A549 (cell line): ENCODE data around the gene RASGEF1C.

ENCODE experiments used
- BHLHE40 ChIP-seq: IDR thresholded peaks from 2 replicates; pipeline ENCODE4 v1.6.1; 2012; ENCODE audit warnings: low read depth, low read length, inconsistent platforms
- CEBPB ChIP-seq, 2 experiments: fragments of >200 bp in 1 of 2; sonication (Bioruptor Twin) in 1 of 2; formaldehyde crosslinking in 1 of 2; IDR thresholded peaks; 2 replicates each; pipeline ENCODE4 v1.6.1; 2012 to 2016
- CTCF ChIP-seq: fragments of >200 bp; sonication (Bioruptor Twin); formaldehyde crosslinking; IDR thresholded peaks from 3 replicates; pipeline ENCODE4 v1.5.1; 2016
- EHMT2 ChIP-seq: fragments of 200-600 bp; sonication (generic); IDR thresholded peaks from 2 replicates; pipeline ENCODE4 v1.6.1; 2016; ENCODE audit warnings: antibody characterized with exemption, low read depth, mild to moderate bottlenecking, moderate library complexity
- FOXS1 ChIP-seq: fragments of 250-450 bp; sonication (Bioruptor Pico); IDR thresholded peaks from 2 replicates; pipeline ENCODE4 v1.5.0; 2020; ENCODE audit warnings: mild to moderate bottlenecking, moderate library complexity
- JUN ChIP-seq, 2 experiments: fragments of >200 bp; sonication (Bioruptor Twin); formaldehyde crosslinking; IDR thresholded peaks; 2 replicates in 1 of 2; 3 replicates in 1 of 2; pipeline ENCODE4 v1.6.1; 2016 to 2017
- JUNB ChIP-seq: fragments of >200 bp; sonication (Bioruptor Twin); formaldehyde crosslinking; IDR thresholded peaks from 2 replicates; pipeline ENCODE4 v1.6.1; 2016
- MAZ ChIP-seq: fragments of 150-350 bp; IDR thresholded peaks from 2 replicates; pipeline ENCODE4 v1.6.1; 2014; ENCODE audit warnings: antibody characterized with exemption, low read depth, low read length, borderline replicate concordance
- NFE2L2 ChIP-seq: fragments of 150-350 bp; conservative IDR thresholded peaks from 2 replicates; pipeline ENCODE4 v1.6.1; 2014; ENCODE audit warnings: low read length
- POLR2A ChIP-seq: IDR thresholded peaks from 2 replicates; pipeline ENCODE4 v1.6.1; 2012; ENCODE audit warnings: mild to moderate bottlenecking, low read length
- ZNF302 ChIP-seq: fragments of 250-450 bp; sonication (Bioruptor Pico); IDR thresholded peaks from 2 replicates; pipeline ENCODE4 v1.9.0; 2021; ENCODE audit warnings: inconsistent platforms, mild to moderate bottlenecking, moderate library complexity

GRCh38 chr5:180119031-180119902, 89.7 kb downstream of the RASGEF1C start:
- TF ChIP-seq CTCF: no peak
- TF ChIP-seq NFE2L2: no peak
- TF ChIP-seq ZNF302: no peak
- no peak for TF ChIP-seq POLR2A
- TF ChIP-seq FOXS1: no peak
- TF ChIP-seq BHLHE40: no peak
- no peak for TF ChIP-seq CEBPB (IDR thresholded peaks at IDR 0.05)
- TF ChIP-seq JUNB: no peak
- TF ChIP-seq EHMT2: no peak
- no peak for TF ChIP-seq JUN (IDR thresholded peaks at IDR 0.05)
- TF ChIP-seq MAZ: no peak
